HG03135 (cell line): ENCODE measurements around the gene ENPP3.

Experiments used
- ATAC-seq: cut with Tn5 transposase; IDR thresholded peaks from one replicate; pipeline ENCODE4 v1.9.1; 2021; ENCODE audit warnings: mild to moderate bottlenecking, moderate library complexity; ENCODE audit not compliant: unreplicated experiment

The ENPP3 gene

DNA sequence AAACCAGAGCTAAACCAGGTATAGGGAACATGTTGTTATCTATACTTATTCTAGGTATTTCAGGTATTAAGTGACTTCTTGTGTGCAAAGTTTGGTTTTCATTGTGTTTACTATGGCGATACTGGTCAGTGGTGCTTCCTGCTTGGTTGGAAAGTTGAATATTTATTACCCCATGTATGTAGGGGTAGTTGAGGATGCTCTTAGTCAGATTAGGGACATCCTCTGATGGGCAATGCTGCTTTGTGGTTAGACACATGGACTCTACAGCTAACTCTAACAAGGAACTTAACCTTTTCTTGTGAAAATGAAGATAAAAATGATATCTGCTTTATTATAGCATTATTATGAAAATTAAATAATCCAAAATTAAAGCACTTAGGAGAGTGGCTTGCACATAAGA, 126.6 kb downstream of the ENPP3 start:
- no peak for ATAC-seq

DNA sequence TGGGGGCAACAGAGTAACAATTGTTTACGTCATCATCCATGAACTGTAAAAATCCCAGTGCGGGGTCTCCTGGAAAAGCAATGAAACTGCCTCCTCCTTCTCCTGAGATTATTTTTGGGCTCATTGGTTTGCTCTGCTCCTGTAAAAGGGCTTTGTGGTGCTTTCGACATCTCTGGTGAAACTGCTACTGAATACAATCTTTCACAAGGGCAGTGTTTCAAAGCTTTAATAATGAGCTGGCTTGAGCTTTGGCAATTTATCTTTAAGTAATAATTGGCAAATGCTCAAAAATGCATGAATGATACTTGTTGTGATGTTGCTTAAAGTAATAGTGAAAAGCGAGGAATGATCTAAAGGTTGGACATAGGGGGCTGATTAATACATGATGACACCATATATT, 127.2 kb downstream of the ENPP3 start:
- no peak for ATAC-seq

DNA sequence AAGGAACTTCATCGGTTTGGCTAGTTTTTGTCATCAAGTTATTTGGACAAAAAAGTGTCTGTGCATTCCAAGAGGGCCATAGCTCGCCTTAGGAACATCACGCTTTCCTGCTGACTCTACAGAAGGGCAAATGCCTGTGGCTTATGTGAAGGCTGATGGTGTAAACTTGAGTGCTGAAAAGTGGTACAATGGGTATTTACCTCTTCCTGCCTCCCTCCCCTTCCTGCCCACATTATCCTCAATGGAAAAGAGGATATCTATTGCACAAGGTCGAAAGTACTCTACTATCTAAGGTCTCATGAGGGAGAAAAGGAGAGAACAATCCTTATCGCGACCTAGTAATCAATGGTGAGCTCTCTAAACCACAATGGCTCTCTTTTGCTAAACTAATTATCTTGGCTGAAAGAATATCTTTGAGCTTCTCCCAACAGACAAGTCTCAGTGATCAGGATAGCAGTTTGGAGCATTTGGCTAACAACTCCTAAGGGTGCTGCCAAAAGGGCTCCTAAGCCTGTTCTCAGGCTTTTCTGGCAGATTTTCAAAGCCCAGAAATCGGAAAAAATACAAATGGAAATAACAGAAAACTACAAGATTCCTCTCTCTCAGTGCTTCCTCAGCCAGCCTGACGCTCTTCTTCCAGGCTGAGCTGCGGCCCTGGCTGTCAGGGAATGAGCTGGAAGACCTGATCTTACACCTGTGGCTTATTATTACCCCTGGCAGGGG, 128.1 kb downstream of the ENPP3 start:
- no peak for ATAC-seq

DNA sequence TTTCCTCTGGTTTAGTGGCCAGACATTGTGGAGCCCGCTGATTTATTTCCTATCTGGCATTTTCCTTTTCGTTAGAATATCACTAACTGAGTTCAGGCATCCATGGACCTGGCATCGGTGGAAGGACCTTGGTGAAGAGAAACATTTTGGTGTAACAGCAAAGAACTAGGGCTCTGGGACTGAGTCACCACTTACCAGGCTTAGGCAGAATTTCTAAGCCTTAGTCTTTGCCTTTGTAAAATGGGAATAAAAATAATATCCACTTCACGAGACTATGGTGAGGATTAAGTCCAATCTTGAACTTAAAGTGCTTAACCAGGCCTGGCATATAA, 128.7 kb downstream of the ENPP3 start:
- ATAC-seq = no peak

DNA sequence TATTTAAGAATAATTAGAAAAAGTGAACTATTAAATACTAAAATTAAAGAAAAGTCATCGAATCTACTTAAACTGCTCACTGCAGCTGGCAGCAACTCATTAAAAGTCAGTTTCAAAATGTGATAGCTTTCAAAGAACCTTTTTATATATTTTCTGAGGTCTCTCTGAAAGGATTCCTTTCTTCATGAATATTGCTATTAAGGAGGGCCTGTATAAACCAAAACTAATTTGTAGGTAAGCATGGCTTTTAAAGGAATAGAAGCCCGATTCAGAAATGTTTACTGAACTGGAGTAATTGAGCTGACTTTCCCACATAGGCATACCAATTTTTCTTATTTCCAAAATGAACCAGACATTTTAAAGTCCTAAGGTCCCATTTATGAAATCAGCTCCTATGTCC, 129.5 kb downstream of the ENPP3 start:
- ATAC-seq = no peak

DNA sequence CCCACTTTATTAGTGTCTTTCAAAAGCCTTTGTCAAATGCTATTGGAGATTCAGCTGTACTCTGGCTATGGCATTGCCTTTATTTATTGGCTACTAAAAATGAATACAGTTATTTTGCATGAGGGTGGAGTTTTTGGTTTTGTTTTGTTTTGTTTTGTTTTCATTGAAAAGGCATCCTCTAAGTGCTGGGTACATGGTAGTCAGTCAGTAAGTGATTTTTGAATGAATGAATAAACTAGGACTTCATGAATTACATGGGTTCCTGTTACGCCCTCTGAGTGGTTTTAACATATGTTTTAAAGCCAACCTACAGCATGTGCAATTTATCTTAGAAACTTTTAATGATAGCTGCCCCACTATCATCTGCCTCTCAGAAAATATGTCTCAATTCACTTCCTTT, 131.9 kb downstream of the ENPP3 start:
- ATAC-seq = no peak

DNA sequence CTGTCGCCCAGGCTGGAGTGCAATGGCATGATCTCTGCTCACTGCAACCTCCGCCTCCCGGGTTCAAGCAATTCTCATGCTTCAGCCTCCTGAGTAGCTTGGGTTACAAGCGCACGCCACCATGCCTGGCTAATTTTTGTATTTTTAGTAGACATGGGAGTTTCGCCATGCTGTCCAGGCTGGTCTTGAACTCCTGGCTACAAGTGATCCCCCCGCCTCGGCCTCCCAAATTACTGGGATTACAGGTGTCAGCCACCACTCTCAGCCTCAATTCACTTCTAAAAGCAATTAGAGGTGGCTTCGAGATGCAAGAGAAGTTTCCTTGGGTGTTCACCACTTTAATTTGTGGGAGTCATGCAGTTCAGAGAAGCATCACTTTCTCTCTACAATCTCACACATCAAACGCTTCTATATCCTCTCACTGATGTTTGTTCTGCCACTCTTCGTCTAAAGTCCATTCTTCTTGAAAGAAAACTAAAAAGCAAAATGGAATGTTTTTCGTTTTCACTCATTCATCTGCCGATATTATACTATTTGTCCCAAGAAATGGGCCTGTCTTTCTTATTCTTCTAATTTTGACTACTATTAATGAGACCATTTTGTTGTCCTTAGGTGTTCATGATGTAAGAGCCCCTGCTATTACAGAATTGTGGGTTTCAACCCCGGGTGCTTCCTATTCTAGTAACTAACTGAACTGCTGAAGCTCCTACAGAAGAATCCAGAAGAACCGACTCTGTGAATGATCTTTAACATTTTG, 132.5 kb downstream of the ENPP3 start:
- no peak for ATAC-seq

DNA sequence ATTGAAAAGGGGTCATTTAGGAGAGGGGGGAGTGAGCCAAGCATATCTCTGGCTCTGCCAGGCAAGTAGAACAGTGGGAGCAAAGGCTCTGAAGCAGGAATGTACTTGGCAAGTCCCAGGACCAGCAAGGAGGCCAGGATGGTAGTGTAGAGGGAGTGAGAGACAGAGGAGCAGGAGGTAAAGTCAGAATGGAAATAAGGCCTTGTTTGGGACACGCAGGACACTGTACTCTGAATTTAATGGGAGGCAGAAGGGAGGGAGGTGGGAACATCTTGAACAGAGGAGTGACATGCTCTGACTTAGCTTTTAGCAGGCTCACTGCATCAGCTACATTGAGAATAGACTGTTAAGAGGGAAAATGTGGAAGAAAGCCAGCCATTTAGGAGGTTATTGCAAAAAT, 133.7 kb downstream of the ENPP3 start:
- no peak for ATAC-seq

DNA sequence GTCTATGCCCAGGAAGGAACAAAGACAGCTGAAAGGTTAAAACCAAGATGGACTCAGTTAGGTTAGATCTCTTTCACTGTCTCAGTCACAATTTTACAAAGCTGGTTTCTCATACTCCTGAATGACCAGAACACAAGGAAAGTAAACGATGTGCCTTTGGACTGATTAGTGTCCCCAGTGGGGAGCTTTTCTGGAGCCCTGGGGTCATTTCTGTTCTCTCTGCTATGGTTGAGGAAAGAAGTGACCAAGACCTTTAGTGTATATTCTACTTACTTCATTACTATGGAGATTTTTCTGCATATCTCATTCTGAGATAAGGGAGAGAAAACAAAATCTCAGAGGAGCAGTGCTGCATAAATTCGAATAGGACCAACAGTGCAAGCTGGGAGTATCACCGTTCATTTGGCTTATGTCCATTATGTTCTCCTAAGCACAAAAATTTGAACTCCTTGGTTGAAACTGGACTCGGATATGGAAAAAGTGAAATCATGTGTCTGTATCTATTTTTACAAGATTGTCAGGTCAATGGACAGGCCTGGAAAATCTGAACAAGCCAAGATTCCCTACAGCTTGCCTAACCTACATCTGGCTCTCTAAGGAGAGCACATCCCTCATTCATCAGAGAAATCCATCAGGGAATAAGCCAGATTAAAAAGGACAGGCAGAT, 136.3 kb downstream of the ENPP3 start:
- ATAC-seq = no peak

DNA sequence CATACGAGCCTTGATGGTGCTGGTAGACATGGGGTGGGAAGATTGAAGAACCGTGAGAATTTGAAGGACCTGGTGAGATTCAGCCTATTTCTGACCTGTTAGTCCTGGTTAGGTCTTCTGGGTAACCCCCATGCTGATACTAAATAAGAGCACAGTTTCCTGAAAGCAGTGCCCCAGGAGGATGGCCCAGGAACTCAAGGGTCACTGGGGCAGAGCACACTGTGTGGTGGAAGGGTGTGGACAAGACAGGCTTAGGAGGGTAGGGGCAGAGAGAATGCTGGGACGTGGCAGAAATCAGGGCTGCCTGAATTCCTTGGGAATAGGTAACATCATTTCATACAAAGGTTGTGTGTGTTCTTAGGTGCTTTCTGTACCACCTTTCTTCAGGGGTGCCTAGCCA, 138.8 kb downstream of the ENPP3 start:
- no peak for ATAC-seq

DNA sequence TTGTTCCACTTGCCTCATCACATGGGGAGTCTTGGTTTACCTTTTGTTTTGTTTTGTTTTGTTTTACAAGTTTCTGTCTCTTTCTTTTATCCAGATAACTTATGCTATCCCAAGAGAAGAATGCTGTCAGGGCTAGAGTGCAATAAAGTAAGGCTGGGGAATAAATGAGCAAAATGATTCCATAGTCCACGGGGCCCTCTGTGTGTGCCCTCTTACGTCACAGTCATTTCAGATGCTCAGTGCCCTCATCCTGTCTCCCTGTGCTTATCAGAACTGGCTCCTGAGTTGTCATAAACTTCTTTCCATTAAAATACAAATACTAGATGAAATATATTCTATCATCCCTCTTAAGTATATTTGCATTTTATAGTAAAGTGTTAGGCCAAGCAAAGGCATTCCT, 139.9 kb downstream of the ENPP3 start:
- ATAC-seq = no peak

DNA sequence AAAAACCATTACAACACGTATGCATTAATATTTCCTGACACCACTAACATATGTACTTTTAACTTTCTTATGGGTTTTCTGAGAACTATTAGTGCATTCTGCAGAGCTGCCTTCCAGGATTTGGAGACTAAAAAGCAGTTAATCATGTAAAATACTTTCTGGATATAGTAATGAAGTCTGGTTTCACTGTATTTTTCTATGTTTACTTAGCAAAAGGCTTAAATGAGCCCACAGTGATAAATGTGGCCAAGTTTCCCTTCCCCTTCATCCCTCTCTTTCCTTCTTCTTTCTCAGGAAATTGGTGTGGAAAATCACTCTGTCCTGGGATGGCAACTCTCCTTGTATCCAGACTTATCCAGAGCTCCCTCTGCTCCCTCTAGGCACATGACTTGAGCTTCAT, 141.1 kb downstream of the ENPP3 start:
- no peak for ATAC-seq

DNA sequence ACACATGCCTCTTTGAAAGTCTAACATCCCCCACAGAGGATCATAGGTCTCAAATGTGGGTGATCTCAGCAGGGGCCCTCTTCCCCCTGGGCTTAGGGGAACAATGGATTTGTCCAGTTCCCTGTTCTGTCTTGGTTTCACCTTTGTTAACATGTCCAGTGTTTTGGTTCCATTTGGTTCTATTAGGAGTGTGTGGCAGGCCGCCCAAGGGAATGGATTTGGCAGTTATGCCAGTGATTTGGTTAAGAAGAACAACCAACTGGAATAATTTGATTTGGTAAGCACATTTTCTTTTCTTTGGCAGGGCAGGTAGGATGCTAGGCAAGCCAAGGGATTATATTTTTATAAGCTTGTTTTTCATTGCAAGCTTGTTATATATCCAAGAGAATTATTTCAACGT, 142.2 kb downstream of the ENPP3 start:
- no peak for ATAC-seq

DNA sequence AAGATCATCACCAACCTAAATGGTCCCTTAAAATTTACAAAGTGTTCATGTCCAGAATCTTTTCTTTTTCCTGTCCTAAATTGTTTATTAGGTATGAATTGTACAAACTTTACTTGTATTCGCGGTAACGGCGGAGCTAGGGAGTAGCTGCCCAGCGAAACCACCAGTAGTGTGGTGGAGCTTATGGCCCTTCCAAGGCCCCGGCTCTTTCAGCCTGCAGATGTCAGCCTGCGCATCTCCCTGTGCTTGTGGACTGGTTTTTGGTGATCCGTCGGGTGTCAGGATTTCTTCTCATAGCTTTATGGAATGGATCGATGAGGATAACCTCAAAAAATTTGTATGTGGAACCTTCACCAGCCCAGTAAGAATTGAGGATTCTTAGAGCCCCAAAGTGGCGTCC, 143.5 kb downstream of the ENPP3 start:
- ATAC-seq = no peak

DNA sequence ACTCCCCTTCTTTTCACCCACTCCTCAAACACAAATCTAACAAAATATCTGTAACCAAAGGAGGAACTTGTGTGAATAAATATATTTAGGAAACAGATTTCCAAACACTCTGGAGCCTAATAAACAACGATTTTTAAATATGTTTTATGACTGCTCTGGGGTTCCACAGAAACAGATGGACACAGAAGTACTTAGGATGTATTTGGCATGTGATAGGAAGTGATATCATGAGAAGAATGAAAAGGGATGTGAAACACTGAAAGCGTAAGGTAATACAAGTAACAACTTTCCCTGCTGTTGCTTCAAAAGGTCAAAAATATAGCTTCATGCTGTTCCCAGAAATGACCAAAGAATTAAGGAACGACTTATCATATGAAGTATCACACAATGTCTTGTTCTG, 144.6 kb downstream of the ENPP3 start:
- no peak for ATAC-seq

DNA sequence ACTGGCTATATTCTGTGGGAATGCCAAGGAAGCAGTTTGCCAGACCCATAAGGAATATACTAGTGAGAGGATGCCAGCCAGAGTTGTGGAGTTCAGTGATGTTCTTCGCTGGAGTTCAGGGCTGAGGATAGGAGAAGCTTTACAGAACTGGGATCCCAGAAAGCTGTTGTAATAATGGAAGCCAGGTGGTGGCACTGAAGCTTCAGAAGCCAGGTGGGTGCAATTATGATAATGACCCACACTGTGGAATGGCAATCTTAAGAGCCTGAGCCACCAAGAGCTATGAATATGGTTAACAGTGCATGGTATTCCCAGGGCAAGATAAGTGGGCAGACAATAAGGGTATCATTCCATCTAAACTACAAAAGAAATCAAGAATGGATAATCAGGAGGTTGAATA, 145.7 kb downstream of the ENPP3 start:
- no peak for ATAC-seq

DNA sequence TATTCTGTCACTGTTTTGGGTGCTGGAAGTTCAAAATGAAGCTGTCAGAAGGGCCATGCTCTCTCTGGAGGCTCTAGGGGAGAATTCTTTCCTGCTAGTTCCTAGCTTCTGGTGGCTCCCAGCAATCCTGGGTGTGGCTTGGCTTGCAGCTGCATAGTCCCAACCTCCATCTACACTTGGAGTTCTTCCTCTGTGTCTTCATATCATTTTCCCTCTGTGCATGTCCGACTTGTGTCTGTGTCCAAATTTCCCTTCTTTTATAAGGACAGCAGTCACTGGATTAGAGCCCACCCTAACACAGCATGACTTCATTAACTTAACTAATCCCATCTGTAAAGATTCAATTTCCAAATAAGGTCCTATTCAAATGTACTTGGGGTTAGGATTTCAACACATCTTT, 147.5 kb downstream of the ENPP3 start:
- no peak for ATAC-seq

DNA sequence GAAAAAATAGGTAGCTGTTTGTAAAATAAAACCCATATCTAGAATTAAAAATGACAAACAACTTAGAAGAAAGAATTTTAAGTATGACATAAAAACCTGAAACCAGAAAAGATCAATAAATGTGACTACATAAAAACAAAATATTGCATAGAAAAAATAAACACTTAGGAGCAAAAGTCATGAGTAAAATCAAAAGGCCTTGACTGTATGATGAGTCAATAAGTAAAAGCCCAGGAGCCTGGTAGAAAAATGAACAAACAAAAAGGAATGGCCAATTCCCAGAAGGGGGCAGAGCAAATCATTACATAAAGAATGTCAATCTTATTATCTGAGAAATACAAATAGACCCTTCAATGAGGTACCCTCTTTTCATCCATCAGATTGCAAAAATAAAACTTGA, 150.0 kb downstream of the ENPP3 start:
- no peak for ATAC-seq

DNA sequence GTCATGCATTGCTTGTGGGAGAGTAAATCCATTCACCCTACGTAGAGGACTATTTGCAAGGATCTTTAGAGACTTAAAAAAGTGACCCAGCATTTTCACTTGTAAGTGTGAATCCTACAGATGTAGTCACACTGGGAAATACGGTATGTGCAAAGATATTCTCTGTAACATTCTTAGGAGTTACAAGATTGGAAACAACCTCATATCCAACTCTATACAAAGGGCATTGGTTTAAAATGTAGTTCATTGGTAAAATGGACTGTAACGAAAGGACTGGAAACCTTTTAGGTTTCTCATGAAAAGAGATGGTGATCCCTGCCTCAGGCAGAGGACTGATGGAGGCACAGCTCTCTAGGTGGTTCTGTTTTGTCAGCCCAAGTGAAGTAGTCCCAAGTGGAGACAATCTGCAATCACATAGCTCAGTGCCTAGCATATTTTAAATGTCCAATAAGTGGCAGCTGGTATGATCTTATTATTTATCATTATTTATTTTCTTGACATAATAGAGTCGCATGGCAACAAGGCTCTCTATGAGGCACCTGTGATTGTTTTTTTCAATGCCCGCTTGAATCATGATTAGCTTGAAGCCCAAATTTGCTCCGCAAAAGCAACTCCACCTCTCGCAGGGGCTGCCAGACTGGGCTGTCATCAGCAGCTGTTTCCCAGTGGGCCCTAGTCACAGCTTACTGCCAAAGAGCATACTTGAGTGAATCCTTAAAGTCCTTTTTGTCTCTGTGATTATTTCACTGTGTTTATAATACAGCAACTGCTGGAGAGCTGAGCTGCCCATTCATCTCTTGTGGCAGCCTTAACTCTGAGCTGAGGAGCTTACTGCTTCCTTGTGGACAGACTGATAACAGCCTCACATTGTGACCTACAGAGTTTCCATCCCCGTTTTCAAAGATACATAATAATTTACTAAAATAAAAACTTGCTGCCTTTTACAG, 150.9 kb downstream of the ENPP3 start:
- no peak for ATAC-seq

DNA sequence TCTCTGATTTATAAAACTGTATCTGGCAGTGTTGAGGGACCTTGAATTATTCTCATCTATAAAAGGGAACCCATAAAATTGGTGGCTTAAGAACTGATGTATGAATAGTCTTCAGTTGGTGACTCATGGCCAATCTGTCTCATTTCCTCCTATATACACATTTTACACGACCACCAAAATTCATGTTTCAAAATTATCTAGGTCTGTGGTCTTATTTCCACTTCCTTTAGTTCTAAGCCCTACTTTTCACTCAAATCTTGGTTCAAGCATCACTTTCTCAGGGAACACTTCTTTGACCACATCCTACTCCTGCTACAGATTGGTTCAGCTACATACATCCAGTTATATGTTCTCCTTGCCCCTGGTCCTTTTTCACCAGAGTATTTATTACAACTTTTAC, 152.1 kb downstream of the ENPP3 start:
- ATAC-seq = no peak

DNA sequence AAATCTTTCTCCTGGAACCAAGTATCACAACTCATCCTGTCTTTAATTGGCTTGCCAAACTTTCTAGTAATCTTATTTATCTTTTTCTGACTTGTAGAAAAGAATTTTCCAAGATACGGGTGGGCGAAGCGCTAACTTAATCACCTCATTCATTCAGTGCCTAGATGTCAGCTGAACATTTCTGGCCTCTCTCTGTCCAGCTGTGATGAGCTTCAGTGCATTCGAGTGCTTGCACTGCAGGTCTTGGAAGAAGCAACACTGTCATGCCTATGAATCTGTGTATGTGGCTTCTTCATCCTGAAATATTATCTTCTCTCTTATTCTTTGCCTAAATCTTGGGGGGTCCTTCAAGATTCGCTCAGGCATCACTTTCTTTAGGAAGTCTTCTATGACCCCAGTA, 154.4 kb downstream of the ENPP3 start:
- ATAC-seq = no peak
